NCI-H2081 treated with DMSO at 0.1 percent for 48 hours (cell line): ENCODE results near the gene SYT8.

Experiments
- DNase-seq: peaks from one replicate; lab custom pipeline; 2025; lab: John Stamatoyannopoulos, UW

Gene SYT8

GRCh38 chr11:1845561-1846452 is 11.0 kb downstream of the SYT8 start:
- no peak for DNase-seq

GRCh38 chr11:1846453-1846932 is 11.7 kb downstream of the SYT8 start:
- no peak for DNase-seq

- no peak for DNase-seq
These were observed 12.4 kb downstream of the SYT8 start for GRCh38 chr11:1847006-1847735.

- no peak for DNase-seq
These were observed 13.3 kb downstream of the SYT8 start for GRCh38 chr11:1847926-1848639.

GRCh38 chr11:1848640-1849430 is 14.0 kb downstream of the SYT8 start:
- DNase-seq, result no peak

- no peak for DNase-seq
These were observed 16.8 kb downstream of the SYT8 start for GRCh38 chr11:1851468-1852180.

- DNase-seq, result no peak
These were observed 17.6 kb downstream of the SYT8 start for GRCh38 chr11:1852271-1852876.

GRCh38 chr11:1852877-1853276 is 18.1 kb downstream of the SYT8 start, which contains the start of gene LSP1:
TSS of gene LSP1 (plus strand) at chr11:1853084. CDS start at chr11:1853145, 61 bp downstream.
- no peak for DNase-seq

- no peak for DNase-seq
These were observed 18.8 kb downstream of the SYT8 start for GRCh38 chr11:1853376-1854131.

- no peak for DNase-seq
These were observed 19.6 kb downstream of the SYT8 start for GRCh38 chr11:1854132-1854948.

- no peak for DNase-seq
These were observed 20.4 kb downstream of the SYT8 start for GRCh38 chr11:1854949-1855885.

GRCh38 chr11:1855886-1856265 is 21.1 kb downstream of the SYT8 start:
- DNase-seq, result no peak

- DNase-seq, result no peak
These were observed 21.7 kb downstream of the SYT8 start for GRCh38 chr11:1856306-1857005.

GRCh38 chr11:1857064-1857463 is 22.3 kb downstream of the SYT8 start:
- DNase-seq, result no peak

GRCh38 chr11:1858154-1858553 is 23.4 kb downstream of the SYT8 start:
- DNase-seq, result no peak

- DNase-seq, result no peak
These were observed 23.8 kb downstream of the SYT8 start for GRCh38 chr11:1858576-1858975.

GRCh38 chr11:1859004-1859403 is 24.2 kb downstream of the SYT8 start:
- DNase-seq, result no peak
